Neural progenitor cell (in vitro differentiated cells): ENCODE data around the gene DISC1. TPM values are rescaled to one million over a fixed set of nuclear protein-coding genes. Genes with fewer than 3 reads are reported as not detected.

Source experiments
- DNase-seq: peaks from one replicate; pipeline ENCODE4 v3.0.0-alpha.2; 2016; ENCODE audit warnings: low spot score
- H2AFZ ChIP-seq: fragments of 200-600 bp; sonication (generic); replicated peaks from 2 replicates; pipeline ENCODE4 v1.6.1; 2016; ENCODE audit warnings: antibody characterized with exemption
- H3F3A ChIP-seq: fragments of 200-600 bp; sonication (generic); 2 replicates; pipeline ENCODE4 v1.6.1; 2016; ENCODE audit warnings: antibody characterized with exemption, low read depth
- H3K27ac ChIP-seq: fragments of 200-600 bp; sonication (generic); 2 replicates; pipeline ENCODE4 v1.5.1; 2016; ENCODE audit warnings: mild to moderate bottlenecking
- H3K27me3 ChIP-seq: fragments of 200-600 bp; sonication (generic); 2 replicates; pipeline ENCODE4 v1.6.1; 2016; ENCODE audit warnings: mild to moderate bottlenecking, moderate library complexity
- H3K36me3 ChIP-seq: fragments of 200-600 bp; sonication (generic); 2 replicates; pipeline ENCODE4 v1.5.1; 2016
- H3K4me1 ChIP-seq: fragments of 200-600 bp; sonication (generic); 2 replicates; pipeline ENCODE4 v1.6.1; 2016; ENCODE audit warnings: mixed run types
- H3K4me2 ChIP-seq: fragments of 200-600 bp; sonication (generic); 2 replicates; pipeline ENCODE4 v1.6.1; 2016
- H3K4me3 ChIP-seq: fragments of 200-600 bp; sonication (generic); 2 replicates; pipeline ENCODE4 v1.5.1; 2016
- H3K79me2 ChIP-seq: fragments of 200-600 bp; sonication (generic); 2 replicates; pipeline ENCODE4 v1.6.1; 2016; ENCODE audit warnings: low read depth
- H3K9ac ChIP-seq: fragments of 200-600 bp; sonication (generic); 2 replicates; pipeline ENCODE4 v1.6.1; 2016
- H3K9me3 ChIP-seq: fragments of 200-600 bp; sonication (generic); 2 replicates; pipeline ENCODE4 v1.5.1; 2016; ENCODE audit warnings: low read depth
- H4K20me1 ChIP-seq: fragments of 200-600 bp; sonication (generic); 2 replicates; pipeline ENCODE4 v1.6.1; 2016; ENCODE audit warnings: low read depth
- H3K27ac Mint-ChIP-seq: 3 replicates; pipeline ENCODE4 v1.8.0; 2021; ENCODE audit warnings: mixed read lengths
- H3K27me3 Mint-ChIP-seq: 2 replicates; pipeline ENCODE4 v1.8.0; 2022; ENCODE audit warnings: low read depth, mild to moderate bottlenecking, inconsistent platforms, moderate library complexity, mixed read lengths; ENCODE audit not compliant: insufficient read depth
- H3K36me3 Mint-ChIP-seq: 3 replicates; pipeline ENCODE4 v1.8.0; 2021; ENCODE audit warnings: mixed read lengths
- H3K4me1 Mint-ChIP-seq: 3 replicates; pipeline ENCODE4 v1.8.0; 2021; ENCODE audit warnings: mixed read lengths
- H3K4me3 Mint-ChIP-seq: 3 replicates; pipeline ENCODE4 v1.8.0; 2021; ENCODE audit warnings: mild to moderate bottlenecking, moderate library complexity, mixed read lengths
- H3K9me3 Mint-ChIP-seq: 3 replicates; pipeline ENCODE4 v1.8.0; 2020; ENCODE audit warnings: mixed read lengths
- EZH2 ChIP-seq: fragments of 200-600 bp; sonication (generic); IDR thresholded peaks from 2 replicates; pipeline ENCODE4 v1.6.1; 2017; ENCODE audit warnings: antibody characterized with exemption, mild to moderate bottlenecking, moderate library complexity
- EZH2phosphoT487 ChIP-seq: fragments of 200-600 bp; sonication (generic); IDR thresholded peaks from 2 replicates; pipeline ENCODE4 v1.6.1; 2017; ENCODE audit warnings: antibody characterized with exemption
- total RNA-seq: library from RNA; depleted of rRNA; stranded (reverse); fragments of >200 nt; gene quantifications from 2 replicates; pipeline ENCODE4 v1.2.3, GENCODE V29; 2015; ENCODE audit warnings: low replicate concordance
- TF ChIP-seq, protein P1 (sequence below): fragments of 200-600 bp; sonication (generic); IDR thresholded peaks from 2 replicates; pipeline ENCODE4 v1.5.1; 2017; ENCODE audit warnings: antibody characterized with exemption, mild to moderate bottlenecking

Gene DISC1
- total RNA-seq, 1 donor from 2014 or later: 1.8 TPM

GRCh38 chr1:231865331-231865730, 238.7 kb downstream of the DISC1 start:
- Mint-ChIP-seq H3K9me3 (no peaks in the 10 kb centered on the region), H3K36me3 (no peaks in the 10 kb centered on the region), H3K4me3 (no peak overlapping the region), H3K4me1 (peaks cover 50% of the 10 kb centered on the region), H3K27me3 (peaks cover 4% of the 10 kb centered on the region), H3K27ac (no peak overlapping the region)
- Histone ChIP-seq H3K9me3 (no peaks in the 10 kb centered on the region), H3K4me1 (peaks cover 15% of the 10 kb centered on the region), H3K27ac (no peak overlapping the region), H3K4me2 (no peak overlapping the region), H4K20me1 (no peaks in the 10 kb centered on the region), H3K9ac (no peak overlapping the region), H2AFZ (no peak overlapping the region), H3K79me2 (no peaks in the 10 kb centered on the region), H3K4me3 (no peak overlapping the region), H3K27me3 (no peaks in the 10 kb centered on the region), H3F3A (peaks cover 6% of the 10 kb centered on the region), H3K36me3 (no peaks in the 10 kb centered on the region)
- no peak for TF ChIP-seq EZH2
- no peak for TF ChIP-seq EZH2phosphoT487
- TF ChIP-seq, protein P1, sequence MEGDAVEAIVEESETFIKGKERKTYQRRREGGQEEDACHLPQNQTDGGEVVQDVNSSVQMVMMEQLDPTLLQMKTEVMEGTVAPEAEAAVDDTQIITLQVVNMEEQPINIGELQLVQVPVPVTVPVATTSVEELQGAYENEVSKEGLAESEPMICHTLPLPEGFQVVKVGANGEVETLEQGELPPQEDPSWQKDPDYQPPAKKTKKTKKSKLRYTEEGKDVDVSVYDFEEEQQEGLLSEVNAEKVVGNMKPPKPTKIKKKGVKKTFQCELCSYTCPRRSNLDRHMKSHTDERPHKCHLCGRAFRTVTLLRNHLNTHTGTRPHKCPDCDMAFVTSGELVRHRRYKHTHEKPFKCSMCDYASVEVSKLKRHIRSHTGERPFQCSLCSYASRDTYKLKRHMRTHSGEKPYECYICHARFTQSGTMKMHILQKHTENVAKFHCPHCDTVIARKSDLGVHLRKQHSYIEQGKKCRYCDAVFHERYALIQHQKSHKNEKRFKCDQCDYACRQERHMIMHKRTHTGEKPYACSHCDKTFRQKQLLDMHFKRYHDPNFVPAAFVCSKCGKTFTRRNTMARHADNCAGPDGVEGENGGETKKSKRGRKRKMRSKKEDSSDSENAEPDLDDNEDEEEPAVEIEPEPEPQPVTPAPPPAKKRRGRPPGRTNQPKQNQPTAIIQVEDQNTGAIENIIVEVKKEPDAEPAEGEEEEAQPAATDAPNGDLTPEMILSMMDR: no peak
- DNase-seq: no peak

DNA sequence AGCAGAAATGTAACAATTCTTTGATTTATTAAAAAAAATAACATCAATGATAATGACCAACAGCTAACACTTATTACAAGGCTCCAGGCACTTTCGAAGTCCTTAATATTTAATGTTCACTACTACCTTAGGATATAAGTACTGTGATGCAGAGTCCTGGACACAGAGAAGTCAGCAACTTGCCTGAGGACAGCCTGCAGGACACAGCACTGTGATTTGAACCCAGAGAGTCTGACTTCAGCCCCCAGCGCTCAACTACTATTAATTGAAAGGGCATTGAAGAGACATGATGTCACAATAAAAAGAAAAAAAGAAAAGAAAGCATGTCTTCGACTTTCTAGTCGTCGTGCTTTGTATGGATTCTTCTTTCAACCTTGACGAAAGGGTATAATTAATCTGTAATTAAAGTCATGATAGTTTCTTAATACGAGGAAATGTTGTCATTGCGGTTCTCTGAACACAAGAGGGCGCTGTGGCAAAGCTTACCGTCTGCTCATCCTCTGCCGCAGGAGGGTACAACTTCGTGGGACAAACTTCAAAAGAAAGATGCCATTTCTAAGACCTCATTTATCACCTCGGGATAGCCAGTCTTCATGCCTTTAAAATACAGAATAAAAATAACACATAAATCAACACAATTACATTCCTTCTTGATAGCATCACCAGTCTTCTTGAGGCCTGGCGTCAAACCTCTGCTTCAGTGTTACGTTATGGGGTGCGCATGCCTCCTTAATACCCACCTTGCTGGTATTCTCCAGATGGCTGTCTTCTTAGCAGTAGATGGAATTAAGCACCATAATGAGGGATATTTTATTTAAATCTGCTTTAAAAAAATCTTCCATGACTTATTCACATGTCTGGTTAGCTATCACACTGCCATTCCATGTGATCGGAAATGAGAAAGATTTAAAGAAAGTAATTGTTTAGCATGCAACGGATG, 240.1 kb downstream of the DISC1 start:
- H3K27ac Mint-ChIP-seq: peak overlapping the region; percentile 5

DNA sequence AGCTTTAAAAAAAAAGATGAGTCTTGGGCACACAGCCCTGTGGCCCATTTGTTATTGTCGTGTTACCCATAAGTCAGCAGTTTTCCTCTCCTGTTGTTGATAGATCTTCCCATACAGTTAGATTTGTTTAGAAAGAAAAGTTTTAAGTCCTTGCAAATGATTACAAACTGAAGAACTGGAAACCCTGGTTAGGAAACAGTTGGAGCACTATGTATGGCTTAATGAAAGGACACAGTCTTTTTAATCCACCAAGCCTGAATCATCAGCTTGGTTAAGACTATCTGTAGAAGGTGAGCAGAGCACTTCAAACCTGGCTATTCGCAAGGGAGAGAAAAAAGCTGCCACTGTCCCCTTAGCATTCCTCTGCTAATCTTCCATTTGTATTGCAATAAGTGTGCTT, 241.0 kb downstream of the DISC1 start:
- Histone ChIP-seq H3K36me3 (no peaks in the 10 kb centered on the region), H3F3A (peaks cover 6% of the 10 kb centered on the region), H3K27me3 (no peaks in the 10 kb centered on the region), H3K9me3 (no peaks in the 10 kb centered on the region), H3K4me2 (no peak overlapping the region), H3K79me2 (no peaks in the 10 kb centered on the region), H3K9ac (no peak overlapping the region), H3K4me1 (peaks cover 15% of the 10 kb centered on the region), H2AFZ (no peak overlapping the region), H3K4me3 (no peak overlapping the region), H4K20me1 (no peaks in the 10 kb centered on the region), H3K27ac (no peak overlapping the region)
- Mint-ChIP-seq H3K4me1 (peaks cover 48% of the 10 kb centered on the region), H3K27ac (no peak overlapping the region), H3K36me3 (no peaks in the 10 kb centered on the region), H3K9me3 (no peaks in the 10 kb centered on the region), H3K4me3 (no peak overlapping the region), H3K27me3 (peaks cover 6% of the 10 kb centered on the region)
- TF ChIP-seq, protein P1: no peak
- TF ChIP-seq EZH2phosphoT487 (no peak), EZH2 (no peak)
- peak; percentile 7 for DNase-seq

More for the DNA sequence above, 240.1 kb downstream of the DISC1 start:
- Histone ChIP-seq H3K9ac (no peak overlapping the region), H3K4me3 (no peak overlapping the region), H3K4me1 (peaks cover 15% of the 10 kb centered on the region), H3F3A (peaks cover 6% of the 10 kb centered on the region), H3K9me3 (no peaks in the 10 kb centered on the region), H3K4me2 (no peak overlapping the region), H3K79me2 (no peaks in the 10 kb centered on the region), H3K27me3 (no peaks in the 10 kb centered on the region), H2AFZ (no peak overlapping the region), H3K27ac (no peak overlapping the region), H4K20me1 (no peaks in the 10 kb centered on the region), H3K36me3 (no peaks in the 10 kb centered on the region)
- no peak for TF ChIP-seq EZH2
- TF ChIP-seq, protein P1: peak; percentile 97
- TF ChIP-seq EZH2phosphoT487: no peak
- Mint-ChIP-seq H3K36me3 (no peaks in the 10 kb centered on the region), H3K9me3 (no peaks in the 10 kb centered on the region), H3K4me3 (no peak overlapping the region), H3K27me3 (peaks cover 6% of the 10 kb centered on the region), H3K4me1 (peaks cover 50% of the 10 kb centered on the region)
- DNase-seq: peak; percentile 80
